HG03103 (cell line): ENCODE data around the gene TLE4.
"Not testable (repeated sequence)": the region's sequence is repeated elsewhere in the genome, so short reads cannot be mapped to it uniquely, and the experiment has no call there.

Experiments used
- ATAC-seq: cut with Tn5 transposase; IDR thresholded peaks from one replicate; pipeline ENCODE4 v1.9.1; 2021; ENCODE audit warnings: low read depth; ENCODE audit not compliant: unreplicated experiment

TLE4 gene

DNA sequence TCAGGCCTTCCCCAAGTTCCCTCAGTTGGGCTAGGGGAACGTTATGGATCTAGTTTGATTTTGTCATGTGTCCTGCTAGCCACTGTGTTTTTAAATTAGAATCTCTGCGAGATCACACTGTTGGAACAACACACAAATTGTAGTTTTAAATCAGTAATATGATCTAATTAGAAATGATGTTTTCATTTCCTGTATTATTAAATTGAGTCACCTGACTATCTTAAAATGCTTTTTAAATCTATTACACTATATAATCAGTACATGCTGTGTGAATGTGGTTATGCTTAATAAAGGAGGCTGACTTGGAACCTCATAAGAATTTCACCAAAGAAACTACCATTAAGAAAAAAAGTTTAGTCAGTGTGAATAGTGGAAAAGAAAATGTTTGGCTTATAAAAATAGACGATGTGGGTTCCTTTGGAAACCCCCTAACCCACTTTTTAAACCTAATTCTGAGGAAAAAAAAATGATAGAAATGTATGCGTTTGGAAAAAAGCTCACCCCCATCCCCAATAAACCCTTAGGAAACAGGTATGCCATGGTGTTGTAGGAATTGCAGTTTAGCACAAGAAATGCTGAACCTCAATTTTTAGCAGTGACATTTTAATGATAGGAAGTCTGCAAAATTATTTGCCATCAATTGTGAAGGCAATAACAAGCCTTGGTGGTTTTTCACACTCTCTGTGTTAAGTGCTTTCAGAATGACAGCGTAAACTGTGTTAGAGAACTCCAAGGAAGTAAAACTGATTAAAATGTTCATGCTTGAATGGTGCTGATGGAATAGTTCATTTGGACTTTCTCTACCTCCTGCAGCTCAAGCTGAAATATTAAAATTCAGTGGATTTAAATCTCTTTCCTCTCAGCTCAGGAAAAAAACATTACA, 59.0 kb downstream of the TLE4 start:
- ATAC-seq = no peak

DNA sequence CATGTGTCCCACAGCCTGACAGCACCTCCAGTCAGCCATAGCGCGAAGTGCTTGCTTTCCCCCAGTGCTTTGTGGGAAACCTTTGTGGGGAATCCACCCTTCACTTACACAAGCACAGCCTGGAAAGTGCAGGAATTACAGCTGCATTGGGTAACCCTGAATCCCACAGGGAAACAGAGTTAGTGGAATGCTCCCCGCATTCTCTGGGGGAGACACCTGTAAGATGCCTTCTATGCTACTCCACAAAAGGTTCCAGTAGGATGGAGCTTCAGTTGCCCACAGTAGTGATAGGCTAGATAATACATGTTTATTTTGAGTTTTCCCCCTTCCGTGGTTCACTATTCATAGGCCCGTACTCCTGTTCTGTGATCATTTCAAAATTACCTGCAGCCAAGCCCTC, 60.3 kb downstream of the TLE4 start:
- no peak for ATAC-seq

- ATAC-seq = no peak
Observed at GRCh38 chr9:79632705-79633104, 60.9 kb downstream of the TLE4 start.

DNA sequence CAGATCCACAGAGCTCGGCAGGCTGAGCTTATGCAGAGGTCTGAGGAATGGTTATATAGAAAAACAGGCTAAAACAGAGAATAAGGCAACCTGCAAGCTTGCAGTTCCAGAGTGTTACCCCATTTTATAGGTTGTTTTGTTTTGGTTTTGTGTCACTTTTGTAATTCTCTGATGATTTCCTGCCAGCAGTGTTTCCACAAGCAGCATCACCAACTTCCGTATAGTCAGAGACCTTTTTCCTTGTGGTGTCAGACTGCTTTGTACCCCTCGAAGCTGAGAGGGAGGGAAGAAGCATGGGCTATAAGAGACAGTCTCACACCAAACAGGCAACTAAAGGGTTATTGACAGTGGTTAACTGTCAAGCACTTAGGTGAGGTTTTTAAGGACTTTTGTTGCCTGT, 61.8 kb downstream of the TLE4 start:
- ATAC-seq = no peak

DNA sequence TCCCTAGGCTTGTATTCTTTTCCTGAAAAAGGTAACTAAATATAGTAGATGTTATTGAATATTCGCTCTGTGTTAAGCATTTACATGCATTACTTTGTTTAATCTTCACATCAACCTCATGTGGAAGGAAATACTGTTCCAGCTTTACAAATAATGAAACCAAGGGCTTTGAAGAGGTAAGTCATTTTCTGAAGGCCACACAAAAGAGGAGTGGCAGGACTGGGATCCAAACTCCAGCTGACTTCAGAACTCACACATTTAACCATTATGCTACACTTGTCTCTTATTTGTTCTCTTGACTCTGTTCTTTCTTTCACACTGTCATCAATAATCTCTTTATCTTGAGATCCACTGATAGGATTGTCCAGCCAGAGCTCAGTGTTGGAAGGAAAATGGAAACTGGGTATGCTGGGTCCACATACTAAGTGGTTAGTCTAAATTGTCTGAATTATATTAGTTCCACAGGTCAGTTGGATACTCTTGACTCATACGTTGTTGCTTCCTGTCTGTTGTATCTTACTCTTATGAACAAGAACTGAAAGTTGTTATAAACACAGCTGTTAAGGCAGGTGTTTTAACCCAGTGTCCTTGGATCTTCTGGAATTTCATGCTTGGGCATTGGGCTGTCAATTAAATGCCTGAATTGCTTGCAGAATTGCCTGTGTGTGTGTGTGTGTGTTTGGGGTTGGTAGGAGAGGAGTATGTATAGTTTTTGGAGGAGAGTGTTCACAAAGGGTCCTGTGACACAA, 65.6 kb downstream of the TLE4 start:
- peak; percentile 53 for ATAC-seq

GRCh38 chr9:79638806-79639205, 67.0 kb downstream of the TLE4 start:
- no peak for ATAC-seq

GRCh38 chr9:79639354-79639753, 67.6 kb downstream of the TLE4 start:
- no peak for ATAC-seq

GRCh38 chr9:79640067-79640466, 68.3 kb downstream of the TLE4 start:
- not testable (repeated sequence) for ATAC-seq

- no peak for ATAC-seq
Observed at GRCh38 chr9:79641070-79641469, 69.3 kb downstream of the TLE4 start.

GRCh38 chr9:79642671-79643070, 70.9 kb downstream of the TLE4 start:
- ATAC-seq = no peak

- no peak for ATAC-seq
Observed at GRCh38 chr9:79644048-79644447, 72.3 kb downstream of the TLE4 start.

DNA sequence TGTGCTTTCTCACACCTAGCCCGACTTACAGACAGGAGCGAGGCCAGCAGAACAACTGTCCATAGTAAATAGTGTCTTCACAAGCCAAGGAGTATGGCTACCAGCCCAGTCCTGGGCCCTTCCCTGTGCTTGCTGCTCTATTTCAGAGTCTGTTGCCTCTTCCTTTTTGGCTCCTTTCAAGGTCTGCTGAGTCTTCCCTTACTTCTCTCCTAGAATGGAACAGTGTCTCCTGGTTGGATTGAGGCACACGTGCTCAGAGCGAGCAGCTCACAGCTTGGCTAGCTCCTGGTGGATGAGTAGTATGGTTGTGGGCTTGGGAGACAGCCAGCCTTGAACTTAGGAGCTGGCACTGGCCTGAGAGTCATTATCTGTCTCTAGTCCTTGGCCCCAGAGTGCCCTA, 72.8 kb downstream of the TLE4 start:
- ATAC-seq = no peak

- no peak for ATAC-seq
Observed at GRCh38 chr9:79645110-79645509, 73.3 kb downstream of the TLE4 start.

DNA sequence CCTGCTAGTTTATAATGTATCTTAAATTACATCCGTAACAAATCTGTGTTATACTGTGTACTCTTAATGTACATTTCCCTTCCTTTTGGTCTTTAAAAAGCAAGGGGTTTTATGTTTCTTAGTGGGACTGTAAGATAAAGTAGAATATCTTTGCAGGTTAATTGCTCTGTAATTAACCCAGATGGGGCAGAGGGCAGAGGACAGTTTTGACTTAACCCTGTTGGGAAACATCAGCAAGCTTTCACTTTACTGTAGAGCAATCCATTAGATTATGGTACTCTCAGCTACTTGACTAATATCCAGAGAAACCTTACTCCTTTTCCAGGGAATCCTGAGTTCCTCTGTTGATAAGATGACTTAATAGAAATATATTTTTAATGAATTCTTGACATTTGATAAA, 74.3 kb downstream of the TLE4 start:
- no peak for ATAC-seq

DNA sequence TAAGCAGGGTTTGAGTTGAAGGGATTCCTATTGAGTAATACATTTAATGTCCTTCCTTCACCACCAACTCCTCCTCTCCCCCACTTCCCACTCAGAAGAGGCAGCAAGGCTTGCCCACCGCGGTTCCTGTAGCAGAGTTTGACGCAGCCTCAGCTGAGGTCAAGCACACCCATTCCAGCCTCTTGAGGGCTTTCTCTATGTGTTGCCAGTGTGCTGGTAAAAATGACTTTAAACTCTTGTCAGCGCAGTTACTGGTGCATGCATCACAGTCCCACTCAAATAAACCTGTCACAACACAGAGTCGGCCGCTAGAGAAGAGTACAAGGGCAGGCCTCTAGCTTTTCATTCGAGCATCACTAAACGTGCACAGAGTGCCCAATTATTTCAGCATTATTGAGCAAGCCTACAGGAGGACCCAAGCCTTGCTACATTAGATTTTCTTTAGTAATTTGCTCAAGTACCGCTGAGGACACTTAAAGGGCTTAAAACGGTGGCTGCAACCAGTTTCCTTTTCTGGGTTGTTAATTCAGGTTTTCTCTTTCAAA, 79.6 kb downstream of the TLE4 start:
- ATAC-seq = no peak

- no peak for ATAC-seq
Observed at GRCh38 chr9:79652598-79652997, 80.8 kb downstream of the TLE4 start.

GRCh38 chr9:79654591-79655382, 83.0 kb downstream of the TLE4 start:
- ATAC-seq = not testable (repeated sequence)

- ATAC-seq = no peak
Observed at GRCh38 chr9:79655551-79655950, 83.8 kb downstream of the TLE4 start.

DNA sequence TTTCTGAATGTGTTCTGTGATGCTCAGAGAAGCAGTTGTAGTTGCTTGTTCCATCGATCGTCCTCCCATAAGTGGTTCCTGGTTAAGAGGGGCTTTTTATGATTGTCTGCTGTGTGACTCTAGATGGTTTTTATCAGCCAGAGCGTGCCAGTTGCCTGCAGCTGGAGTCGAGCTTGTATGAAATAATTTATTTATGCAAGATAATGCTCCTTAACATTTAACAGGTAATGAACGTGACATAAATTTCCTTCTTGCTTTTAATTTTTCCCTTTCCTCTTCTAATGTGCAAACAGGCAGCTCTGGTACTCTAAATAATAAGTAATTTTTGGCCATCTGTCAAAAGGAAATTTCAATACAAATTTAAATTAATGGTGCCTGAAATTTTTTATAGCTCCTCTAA, 84.4 kb downstream of the TLE4 start:
- ATAC-seq = no peak

DNA sequence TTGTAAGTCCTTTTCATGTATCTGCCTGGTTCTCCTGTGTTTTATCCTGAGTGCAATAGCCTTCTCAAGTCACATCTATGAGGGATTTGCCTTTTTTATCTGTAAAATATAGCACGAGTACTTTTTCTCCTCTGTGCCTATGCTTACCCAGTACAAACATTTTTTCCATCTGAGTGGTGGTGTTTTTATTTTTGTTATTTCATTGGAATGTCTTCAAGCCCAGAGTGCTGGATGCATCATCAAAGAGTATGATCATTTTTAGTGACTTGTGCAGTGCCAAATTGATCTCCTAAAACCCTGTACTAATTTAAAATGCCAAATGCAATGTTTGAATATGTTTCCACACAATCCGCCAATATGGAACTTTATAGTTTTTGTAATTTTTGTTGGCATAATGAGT, 86.1 kb downstream of the TLE4 start:
- no peak for ATAC-seq

DNA sequence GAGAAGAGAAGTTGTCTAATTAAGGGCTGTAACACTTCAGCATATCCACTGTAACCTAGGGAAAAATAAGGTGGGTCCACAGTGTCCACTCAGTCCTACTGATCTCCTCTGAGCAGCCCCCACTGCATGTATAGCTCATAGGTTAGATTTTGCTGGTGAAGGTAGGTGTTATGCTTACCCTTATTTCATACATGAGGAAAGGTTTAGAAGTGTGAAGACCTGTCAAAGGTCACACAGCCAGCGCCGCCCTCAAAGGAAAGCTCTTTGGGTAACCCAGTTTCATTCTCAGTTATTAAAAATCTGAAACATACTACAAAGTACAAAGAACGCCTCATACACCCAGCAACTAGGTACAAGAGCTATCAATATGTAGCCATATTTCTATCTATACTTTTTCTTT, 87.2 kb downstream of the TLE4 start:
- ATAC-seq = no peak
